GF-D8 (cell line): ENCODE measurements around the gene AMOT.

Experiments
- DNase-seq: peaks from one replicate; lab custom pipeline; 2025; lab: John Stamatoyannopoulos, UW

The AMOT gene

GRCh38 chrX:112738347-112739033, 102.1 kb downstream of the AMOT start:
- no peak for DNase-seq

DNA sequence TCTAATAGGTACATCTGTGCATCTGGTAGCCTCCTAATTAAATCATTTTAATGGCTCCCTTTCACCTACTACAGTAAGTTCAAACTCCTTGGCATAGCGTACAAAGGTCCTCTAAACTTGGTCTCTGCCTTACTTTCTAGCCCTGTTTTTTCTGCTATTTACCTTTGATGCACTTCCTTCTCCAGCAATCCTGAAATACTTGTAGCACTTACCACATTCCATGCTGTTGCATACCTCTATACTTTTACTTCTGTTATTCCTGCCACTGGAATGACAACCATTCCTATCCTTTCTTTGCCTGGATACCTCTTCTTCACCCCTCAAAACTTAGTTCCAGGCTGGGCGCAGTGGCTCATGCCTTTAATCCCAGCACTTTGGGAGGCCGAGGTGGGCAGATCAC, 104.3 kb downstream of the AMOT start:
- no peak for DNase-seq

- no peak for DNase-seq
Measured at GRCh38 chrX:112735147-112735546, 105.5 kb downstream of the AMOT start.

DNA sequence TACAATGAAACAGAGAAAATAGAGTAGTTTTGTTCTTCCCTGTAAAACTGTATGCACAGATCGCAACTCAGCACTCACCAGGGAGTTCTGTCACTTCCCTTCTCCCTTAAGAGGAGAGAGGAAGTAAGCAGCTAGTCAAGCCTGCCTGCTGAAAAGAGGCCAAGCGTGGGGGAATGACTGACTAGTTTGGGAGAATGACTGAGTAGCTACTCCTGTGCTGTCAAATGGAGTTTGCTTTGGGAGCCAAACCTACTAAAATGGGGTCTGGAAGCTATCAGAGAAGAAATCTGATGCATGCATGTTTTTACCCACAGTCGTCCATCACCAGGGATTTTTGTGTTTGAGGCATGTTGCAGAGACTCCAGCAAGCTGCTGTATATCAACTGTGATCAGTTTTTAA, 106.3 kb downstream of the AMOT start:
- no peak for DNase-seq

DNA sequence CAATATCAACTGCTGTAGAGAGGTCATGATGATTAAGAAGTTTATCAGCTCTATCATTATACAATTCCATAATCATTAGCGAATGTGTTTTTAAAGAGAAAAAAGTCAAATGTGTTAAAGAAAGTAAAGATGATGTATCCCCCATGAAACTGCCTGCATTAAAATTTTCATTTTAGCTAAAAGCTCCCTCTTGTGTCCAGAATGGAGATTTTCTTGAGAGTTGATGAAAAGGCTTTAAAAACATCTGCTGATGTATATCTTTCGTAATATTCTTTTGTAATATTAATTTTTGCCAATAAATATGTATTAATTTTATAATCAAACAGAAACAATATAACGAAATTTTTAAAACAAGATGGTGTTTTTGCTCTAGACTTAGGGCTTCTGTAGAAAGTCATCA, 108.8 kb downstream of the AMOT start:
- DNase-seq = no peak
